NCI-H526 treated with DMSO at 0.1 percent for 48 hours (cell line): Measurements from ENCODE around the gene KRTAP1-4.
A peak's percentile ranks its signal among the peaks of the same experiment; 100 is the strongest.
"Not testable (repeated sequence)": the region's sequence is repeated elsewhere in the genome, so short reads cannot be mapped to it uniquely, and the experiment has no call there.

Source experiments
- DNase-seq: peaks from one replicate; lab custom pipeline; 2025; lab: John Stamatoyannopoulos, UW

The KRTAP1-4 gene, protein sequence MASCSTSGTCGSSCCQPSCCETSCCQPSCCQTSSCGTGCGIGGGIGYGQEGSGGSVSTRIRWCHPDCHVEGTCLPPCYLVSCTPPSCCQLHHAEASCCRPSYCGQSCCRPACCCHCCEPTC

GRCh38 chr17:41029633-41030245, at the start of gene KRTAP1-4:
Gene KRTAP1-4 (minus strand): TSS chr17:41030195. CDS start chr17:41030078, 117 bp downstream.
- no peak for DNase-seq

GRCh38 chr17:41076788-41077187, 46.8 kb upstream of the KRTAP1-4 start:
- no peak for DNase-seq

- DNase-seq, result peak; percentile 35
Observed at GRCh38 chr17:41073676-41074075, 43.7 kb upstream of the KRTAP1-4 start.

DNA sequence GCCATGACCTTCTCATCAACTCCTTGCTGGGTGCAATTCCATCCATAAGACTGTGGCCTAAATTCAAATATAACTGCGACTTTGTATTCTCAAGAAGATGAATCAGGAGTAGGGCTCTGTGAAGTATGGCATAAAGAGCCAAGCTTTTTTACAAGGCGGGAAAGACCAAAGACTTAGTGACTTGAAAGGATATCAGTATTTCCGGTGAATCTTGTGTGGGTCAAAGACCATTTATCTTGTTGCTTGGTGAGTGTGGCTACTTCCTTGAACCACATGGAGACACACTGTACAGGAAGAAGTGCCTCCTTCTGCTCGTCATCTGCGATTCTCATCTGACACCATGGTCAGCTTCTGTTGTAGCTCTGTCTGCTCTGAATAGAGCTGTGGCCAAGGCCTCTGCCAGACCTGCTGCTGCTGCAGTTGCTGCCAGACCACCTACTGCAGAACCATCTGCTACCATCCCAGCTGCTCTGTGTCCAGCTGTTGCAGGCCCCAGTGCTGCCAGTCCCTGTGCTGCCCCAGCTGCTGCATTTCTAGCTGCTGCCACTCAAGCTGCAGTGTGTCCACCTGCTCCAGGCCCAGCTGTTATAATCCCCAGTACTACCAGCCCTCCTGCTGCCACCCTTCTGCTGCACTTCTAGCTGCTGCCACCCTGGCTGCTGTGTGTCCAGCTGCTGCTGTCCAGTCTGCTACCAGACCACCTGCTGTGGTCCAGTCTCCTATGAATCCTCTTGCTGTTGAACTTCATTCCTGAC, 41.8 kb upstream of the KRTAP1-4 start:
- no peak for DNase-seq

- no peak for DNase-seq
Observed at GRCh38 chr17:41069031-41069430, 39.0 kb upstream of the KRTAP1-4 start.

DNA sequence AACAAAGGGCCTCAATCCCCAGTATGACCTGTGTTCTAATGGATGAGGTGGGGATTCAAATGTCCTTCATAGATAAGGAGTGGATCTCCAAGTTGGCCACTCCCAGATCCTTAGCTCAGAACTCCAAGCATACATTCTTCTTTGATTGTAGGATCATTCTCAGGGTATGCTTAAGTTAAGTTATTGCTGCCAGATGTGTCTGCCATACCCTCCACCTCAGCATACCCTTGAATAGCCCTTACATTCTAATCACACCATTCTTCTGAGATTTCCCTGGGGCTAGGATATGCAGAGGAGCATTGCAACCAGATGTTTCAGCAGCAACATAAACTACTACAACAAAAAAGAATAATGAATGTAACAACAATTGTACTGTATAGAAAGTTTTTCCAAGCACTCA, 37.3 kb upstream of the KRTAP1-4 start:
- DNase-seq, result no peak

GRCh38 chr17:41065829-41066624, 36.0 kb upstream of the KRTAP1-4 start, which contains the start of gene KRTAP2-4:
Gene KRTAP2-4 (minus strand): TSS chr17:41065879. CDS start chr17:41065845, 34 bp downstream.
- no peak for DNase-seq

- DNase-seq, result not testable (repeated sequence)
Observed at GRCh38 chr17:41065016-41065689, 35.2 kb upstream of the KRTAP1-4 start.

- DNase-seq, result no peak
Observed at GRCh38 chr17:41064301-41064700, 34.3 kb upstream of the KRTAP1-4 start.

DNA sequence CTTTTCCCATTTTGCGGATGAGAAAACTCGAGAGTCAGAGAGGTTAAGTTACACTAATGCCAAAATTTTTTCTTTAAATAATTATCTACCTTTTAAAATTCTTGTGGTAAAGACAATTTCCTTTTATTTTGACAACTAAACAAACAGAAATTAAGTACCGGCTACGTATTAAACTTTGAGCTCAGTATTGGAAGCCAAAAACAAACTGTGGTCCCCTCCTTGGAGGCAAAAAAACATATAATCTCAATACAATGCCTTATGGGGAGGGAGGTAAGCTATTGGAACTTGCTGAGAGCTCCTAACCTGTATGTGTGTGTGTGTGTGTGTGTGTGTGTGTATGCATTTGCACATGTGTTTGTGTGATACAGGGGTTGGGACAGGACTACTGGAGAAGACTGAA, 33.5 kb upstream of the KRTAP1-4 start:
- DNase-seq, result no peak

- DNase-seq, result no peak
Observed at GRCh38 chr17:41061964-41062363, 32.0 kb upstream of the KRTAP1-4 start.

- no peak for DNase-seq
Observed at GRCh38 chr17:41060052-41060604, 30.1 kb upstream of the KRTAP1-4 start, which contains the start of gene KRTAP2-3. Gene KRTAP2-3 (minus strand): TSS chr17:41060114. CDS start chr17:41060050, 64 bp downstream.

DNA sequence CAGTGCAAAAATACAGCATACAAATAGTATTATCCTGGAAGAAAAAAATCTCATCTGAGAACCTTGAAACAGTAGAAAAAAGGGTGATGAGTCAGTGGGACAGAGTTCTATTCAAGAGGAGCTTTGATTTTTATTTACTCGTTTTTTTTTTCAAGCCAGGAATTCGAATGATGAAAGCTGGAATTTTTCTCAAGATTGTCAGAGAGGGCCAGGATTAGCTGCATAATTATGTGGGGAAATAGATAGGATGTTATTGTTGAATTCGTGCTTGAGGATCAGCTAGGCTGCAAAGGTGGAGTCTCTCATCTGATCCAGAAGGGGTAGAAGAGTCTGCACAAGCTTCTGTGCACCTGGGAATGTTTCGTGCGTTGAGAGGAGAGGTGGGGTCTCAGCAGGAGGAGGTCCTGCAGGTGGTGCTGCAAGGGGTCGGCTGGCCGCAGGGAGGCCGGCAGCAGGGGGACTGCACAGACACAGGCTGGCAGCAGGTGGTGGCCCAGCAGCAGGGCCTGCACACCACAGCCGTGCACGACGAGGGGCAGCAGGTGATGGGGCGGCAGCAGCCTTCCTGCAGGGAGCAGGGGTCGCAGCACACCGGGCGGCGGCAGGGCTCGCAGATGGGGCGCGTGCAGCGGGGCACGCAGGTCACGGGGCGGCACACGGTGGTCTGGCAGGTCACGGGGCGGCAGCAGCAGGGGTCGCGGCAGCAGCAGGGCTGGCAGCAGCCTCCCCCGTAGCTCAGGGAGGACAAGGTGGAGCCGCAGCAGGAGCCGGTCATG, 29.5 kb upstream of the KRTAP1-4 start:
- DNase-seq, result not testable (repeated sequence)

GRCh38 chr17:41058741-41059140, 28.7 kb upstream of the KRTAP1-4 start:
- no peak for DNase-seq

GRCh38 chr17:41057547-41057946, 27.6 kb upstream of the KRTAP1-4 start:
- no peak for DNase-seq

GRCh38 chr17:41055130-41055529, 25.1 kb upstream of the KRTAP1-4 start, which contains the start of gene KRTAP2-2:
Gene KRTAP2-2 (minus strand): TSS chr17:41055230. CDS start chr17:41055211, 19 bp downstream.
- not testable (repeated sequence) for DNase-seq

DNA sequence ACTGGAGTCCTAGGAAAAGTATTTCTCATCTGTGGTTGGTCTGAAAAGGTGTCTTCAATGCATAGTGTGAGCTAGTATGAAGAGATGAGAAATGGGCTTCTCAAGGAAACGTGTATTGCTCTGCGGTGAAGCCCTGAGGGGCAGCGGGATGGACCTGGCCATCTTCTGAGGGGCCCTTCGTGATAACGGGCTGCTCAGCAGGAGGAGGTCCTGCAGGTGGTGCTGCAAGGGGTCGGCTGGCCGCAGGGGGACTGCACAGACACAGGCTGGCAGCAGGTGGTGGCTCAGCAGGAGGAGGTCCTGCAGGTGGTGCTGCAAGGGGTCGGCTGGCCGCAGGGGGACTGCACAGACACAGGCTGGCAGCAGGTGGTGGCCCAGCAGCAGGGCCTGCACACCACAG, 24.6 kb upstream of the KRTAP1-4 start:
- DNase-seq, result not testable (repeated sequence)

DNA sequence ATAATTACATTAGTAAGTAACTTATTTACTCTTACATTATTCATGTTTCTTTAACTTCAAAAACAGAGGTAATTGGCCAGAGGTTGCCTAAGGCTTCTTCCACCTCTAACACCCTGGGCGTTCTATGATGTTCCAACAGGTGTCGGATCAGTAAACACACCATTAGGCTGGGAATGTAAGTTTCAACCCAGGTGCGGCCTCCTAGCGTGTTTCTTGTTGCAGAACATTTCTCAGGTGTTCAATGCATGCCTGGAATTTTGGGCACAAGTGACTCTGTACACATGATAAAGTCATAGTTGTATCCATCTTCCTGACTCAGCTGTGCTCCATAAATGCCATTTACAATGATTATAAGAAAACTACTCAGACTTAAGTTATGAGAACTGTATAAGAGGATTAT, 24.0 kb upstream of the KRTAP1-4 start:
- no peak for DNase-seq

DNA sequence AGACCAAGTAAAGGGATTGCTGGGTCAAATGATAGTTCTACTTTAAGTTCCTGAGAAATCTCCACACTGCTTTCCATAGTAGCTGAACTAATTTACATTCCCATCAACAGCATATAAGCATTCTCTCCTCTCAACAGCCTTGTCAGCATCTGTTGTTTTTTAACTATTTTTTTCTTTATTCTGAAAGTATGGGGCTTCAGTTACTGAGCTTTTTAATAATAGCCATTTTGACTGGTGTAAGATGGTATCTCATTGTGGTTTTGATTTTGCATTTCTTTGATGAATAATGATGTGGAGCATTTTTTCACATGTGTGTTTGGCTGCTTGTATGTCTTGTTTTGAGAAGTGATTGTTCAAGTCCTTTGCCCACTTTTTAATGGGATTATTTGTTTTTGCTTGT, 22.6 kb upstream of the KRTAP1-4 start:
- peak; percentile 38 for DNase-seq

- DNase-seq, result no peak
Observed at GRCh38 chr17:41049110-41049509, 19.1 kb upstream of the KRTAP1-4 start.
